Activated naive CD4-positive, alpha-beta T cell treated with anti-CD3 and anti-CD28 coated beads, Interleukin-2, amount 10 ng/mL, durations not matched to agents 7 days and 5 days (primary cell): Measurements from ENCODE around the gene CDCA3.

Experiments
- CTCF ChIA-PET: fragments of 350-600 bp; sonication (Branson Sonifier 250); formaldehyde crosslinking; loops from one replicate; lab custom pipeline; 2021; ENCODE audit warnings: antibody characterized with exemption; lab: Charles Lee
- DNase-seq: peaks from one replicate; pipeline ENCODE4 v3.0.0-alpha.2; 2020
- H3K27ac Mint-ChIP-seq: one replicate; pipeline ENCODE4 v1.8.0; 2021; ENCODE audit warnings: mild to moderate bottlenecking, moderate library complexity, mixed read lengths
- H3K27me3 Mint-ChIP-seq: one replicate; pipeline ENCODE4 v1.8.0; 2021; ENCODE audit warnings: mild to moderate bottlenecking, mixed read lengths
- H3K36me3 Mint-ChIP-seq: one replicate; pipeline ENCODE4 v1.8.0; 2021; ENCODE audit warnings: mixed read lengths
- H3K4me1 Mint-ChIP-seq: one replicate; pipeline ENCODE4 v1.8.0; 2021; ENCODE audit warnings: mixed read lengths
- H3K4me3 Mint-ChIP-seq: one replicate; pipeline ENCODE4 v1.8.0; 2021; ENCODE audit warnings: mild to moderate bottlenecking, moderate library complexity, mixed read lengths
- H3K9me3 Mint-ChIP-seq: one replicate; pipeline ENCODE4 v1.8.0; 2021; ENCODE audit warnings: mixed read lengths

Gene CDCA3

DNA sequence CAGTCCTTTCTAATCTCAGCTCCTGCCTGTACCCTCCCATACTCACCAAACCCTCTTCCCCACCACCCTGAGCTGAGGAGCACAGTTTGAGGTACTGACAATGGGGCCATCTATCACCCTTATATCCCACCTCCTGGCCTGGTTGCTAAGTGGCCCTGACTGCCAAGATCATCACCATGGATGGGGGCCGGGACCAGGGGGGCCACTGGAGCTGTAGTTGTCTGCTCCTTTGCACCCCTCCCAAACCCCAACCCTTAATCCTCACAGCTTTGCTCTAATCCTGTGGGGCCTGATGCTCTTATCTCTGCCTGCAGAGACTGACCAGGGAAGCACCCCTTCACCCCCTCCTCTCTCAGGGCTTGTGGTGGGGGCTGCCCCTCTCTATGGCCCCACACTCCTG lies 10.8 kb downstream of the CDCA3 start:
- Mint-ChIP-seq H3K9me3 (no peaks in the 10 kb centered on the region), H3K27ac (no peak overlapping the region), H3K4me3 (no peak overlapping the region), H3K27me3 (peaks cover 25% of the 10 kb centered on the region), H3K4me1 (peaks cover 4% of the 10 kb centered on the region), H3K36me3 (no peaks in the 10 kb centered on the region)
- no peak for DNase-seq
- CTCF ChIA-PET, result interaction anchor here (1.3 to 2.3 kb wide), 2 partner anchors 12 to 87 kb away, joined by 5 to 7 read pairs; partner anchors contain the start of genes MLF2 and P3H3

DNA sequence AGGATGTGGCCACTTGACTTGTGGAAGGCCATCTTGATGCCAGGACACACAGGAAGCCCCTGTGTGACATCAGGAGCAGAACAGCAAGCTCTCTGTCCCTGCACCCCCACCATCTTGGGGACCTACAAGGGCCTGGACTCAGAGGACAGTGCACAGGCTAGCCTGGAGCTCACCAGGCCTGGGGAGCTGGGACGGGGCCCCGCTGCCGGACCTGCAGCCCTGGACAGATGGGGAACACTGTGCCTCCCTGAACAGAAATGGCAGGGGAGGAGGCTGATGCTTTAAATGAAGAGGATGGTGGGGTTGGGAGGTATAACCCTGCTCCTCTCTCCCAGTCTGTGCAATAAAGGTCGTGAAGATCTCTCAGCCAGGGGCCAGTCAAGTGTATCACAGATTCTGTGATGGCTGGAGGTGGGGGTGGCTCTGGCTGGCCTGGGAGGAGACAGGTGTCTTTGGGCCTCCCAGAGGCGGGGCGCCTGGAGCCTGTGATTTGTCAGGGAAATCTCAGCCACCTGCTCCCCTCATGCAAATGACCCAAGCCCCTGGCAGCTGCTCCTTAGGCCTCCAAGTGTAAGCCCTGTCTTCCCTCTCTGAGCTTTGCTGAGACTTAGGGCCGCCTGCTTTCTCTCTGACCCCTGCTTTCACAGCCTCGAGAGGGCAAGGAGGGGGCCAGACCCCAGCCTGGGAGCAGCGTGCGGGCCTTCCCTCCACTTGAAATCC lies 11.4 kb downstream of the CDCA3 start:
- DNase-seq, result no peak
- CTCF ChIA-PET, result interaction anchor here (0.9 to 2.3 kb wide), 5 partner anchors 11 to 269 kb away, joined by 3 to 7 read pairs (median 4); partner anchors contain the start of genes MLF2 and P3H3
- H3K4me3 Mint-ChIP-seq, result no peak overlapping the region
- H3K36me3 Mint-ChIP-seq, result no peaks in the 10 kb centered on the region
- peaks cover 25% of the 10 kb centered on the region for H3K27me3 Mint-ChIP-seq
- H3K27ac Mint-ChIP-seq, result no peak overlapping the region
- no peaks in the 10 kb centered on the region for H3K9me3 Mint-ChIP-seq
- H3K4me1 Mint-ChIP-seq, result peaks cover 4% of the 10 kb centered on the region

DNA sequence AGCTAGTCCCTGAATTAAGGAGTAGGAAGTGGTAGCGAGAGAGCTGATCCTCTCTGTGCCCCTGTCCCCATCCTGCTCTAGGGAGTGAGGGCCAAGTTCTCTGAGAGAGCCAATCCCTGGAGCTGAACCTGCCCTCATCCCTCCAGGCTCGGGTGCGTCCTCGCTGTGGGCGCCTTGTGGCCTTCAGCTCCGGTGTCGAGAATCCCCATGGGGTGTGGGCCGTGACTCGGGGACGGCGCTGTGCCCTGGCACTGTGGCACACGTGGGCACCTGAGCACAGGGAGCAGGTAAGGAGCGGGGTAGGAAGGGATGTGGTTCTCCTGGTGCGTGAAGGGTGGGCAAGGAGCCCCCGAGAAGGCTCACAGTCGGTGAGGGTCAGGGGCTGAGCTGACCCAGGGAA lies 12.2 kb downstream of the CDCA3 start:
- CTCF ChIA-PET, result interaction anchor here (0.9 to 2.3 kb wide), 4 partner anchors 11 to 268 kb away, joined by 3 to 5 read pairs (median 4); partner anchors contain the start of gene MLF2
- no peaks in the 10 kb centered on the region for H3K36me3 Mint-ChIP-seq
- H3K4me1 Mint-ChIP-seq, result peaks cover 4% of the 10 kb centered on the region
- DNase-seq, result no peak
- H3K4me3 Mint-ChIP-seq, result no peak overlapping the region
- H3K9me3 Mint-ChIP-seq, result no peaks in the 10 kb centered on the region
- H3K27ac Mint-ChIP-seq, result no peak overlapping the region
- H3K27me3 Mint-ChIP-seq, result peaks cover 25% of the 10 kb centered on the region

DNA sequence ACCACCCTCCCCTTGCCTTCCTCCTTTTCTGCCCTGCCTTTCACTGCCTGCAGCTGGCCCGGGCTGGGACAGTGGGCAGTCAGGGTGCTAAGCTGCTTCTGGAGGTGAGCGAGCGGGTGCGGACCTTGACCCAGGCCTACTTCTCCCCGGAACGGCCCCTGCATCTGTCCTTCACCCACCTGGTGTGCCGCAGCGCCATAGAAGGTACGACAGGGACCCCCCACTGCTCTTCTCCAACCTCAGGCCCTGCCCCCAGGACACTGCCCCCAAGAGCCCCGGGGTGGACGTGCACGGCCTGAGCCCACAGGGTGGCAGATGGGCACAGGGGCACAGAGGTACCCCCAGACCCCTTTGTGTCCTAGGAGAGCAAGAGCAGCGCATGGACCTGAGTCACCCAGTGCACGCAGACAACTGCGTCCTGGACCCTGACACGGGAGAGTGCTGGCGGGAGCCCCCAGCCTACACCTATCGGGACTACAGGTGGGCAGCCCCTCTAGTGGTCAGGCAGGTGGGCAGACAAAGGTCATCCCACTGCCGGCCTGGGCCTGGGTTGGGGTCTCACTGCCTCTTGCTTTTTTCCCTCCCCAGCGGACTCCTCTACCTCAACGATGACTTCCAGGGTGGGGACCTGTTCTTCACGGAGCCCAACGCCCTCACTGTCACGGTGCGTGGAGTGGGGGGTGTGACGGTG lies 13.6 kb downstream of the CDCA3 start:
- no peak overlapping the region for H3K27ac Mint-ChIP-seq
- no peak overlapping the region for H3K4me3 Mint-ChIP-seq
- H3K36me3 Mint-ChIP-seq, result no peaks in the 10 kb centered on the region
- H3K9me3 Mint-ChIP-seq, result no peaks in the 10 kb centered on the region
- CTCF ChIA-PET, result interaction anchor here (1.5 to 4.4 kb wide), 4 partner anchors 6 to 13 kb away, joined by 4 to 38 read pairs (median 16); partner anchors contain the start of genes CDCA3, P3H3 and USP5
- H3K27me3 Mint-ChIP-seq, result peaks cover 24% of the 10 kb centered on the region
- peaks cover 4% of the 10 kb centered on the region for H3K4me1 Mint-ChIP-seq
- DNase-seq, result no peak

DNA sequence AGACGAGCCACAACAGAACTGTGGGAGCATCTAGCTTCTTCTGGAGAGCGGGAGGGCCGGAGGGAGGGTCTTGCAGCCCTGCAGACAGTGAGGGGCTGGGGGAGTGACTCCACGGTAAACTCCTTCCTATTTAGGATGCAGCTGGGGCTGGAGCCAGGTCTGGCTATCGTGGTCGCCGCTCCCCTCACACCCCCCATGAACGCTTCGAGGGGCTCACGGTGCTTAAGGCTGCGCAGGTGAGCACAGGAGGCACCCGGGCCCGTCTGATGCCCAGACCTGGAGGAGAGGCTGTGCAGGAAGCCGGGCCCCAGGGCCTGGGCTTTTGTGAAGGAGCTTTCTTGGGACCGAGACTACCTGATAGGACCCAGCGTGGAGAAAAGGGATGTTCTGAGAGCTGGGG lies 14.2 kb downstream of the CDCA3 start:
- DNase-seq, result no peak
- no peak overlapping the region for H3K27ac Mint-ChIP-seq
- H3K4me3 Mint-ChIP-seq, result no peak overlapping the region
- CTCF ChIA-PET, result interaction anchor here (1.4 to 4.4 kb wide), 5 partner anchors 7 to 83 kb away, joined by 4 to 38 read pairs (median 6); partner anchors contain the start of genes CDCA3, MLF2, P3H3 and USP5
- peaks cover 4% of the 10 kb centered on the region for H3K4me1 Mint-ChIP-seq
- H3K9me3 Mint-ChIP-seq, result no peaks in the 10 kb centered on the region
- H3K27me3 Mint-ChIP-seq, result peaks cover 29% of the 10 kb centered on the region
- H3K36me3 Mint-ChIP-seq, result no peaks in the 10 kb centered on the region

DNA sequence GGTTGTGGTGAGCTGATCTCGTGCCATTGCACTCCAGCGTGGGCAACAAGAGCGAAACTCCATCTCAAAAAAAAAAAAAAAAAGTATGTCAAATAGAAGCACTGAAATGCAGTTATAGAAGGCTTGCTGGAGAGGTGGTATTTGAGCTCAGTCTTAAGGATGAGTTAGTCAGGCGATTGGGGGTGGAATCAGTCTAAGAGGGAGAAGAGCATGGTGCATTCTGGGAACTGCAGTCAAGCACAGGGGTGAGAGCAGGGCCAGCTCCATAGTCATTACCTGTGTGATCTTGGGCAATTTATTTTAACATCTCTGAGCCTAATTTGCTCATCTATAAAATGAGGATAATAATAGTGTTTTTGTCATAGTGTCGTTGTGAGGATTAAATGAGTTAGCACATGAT lies 16.2 kb downstream of the CDCA3 start:
- no peak overlapping the region for H3K27ac Mint-ChIP-seq

DNA sequence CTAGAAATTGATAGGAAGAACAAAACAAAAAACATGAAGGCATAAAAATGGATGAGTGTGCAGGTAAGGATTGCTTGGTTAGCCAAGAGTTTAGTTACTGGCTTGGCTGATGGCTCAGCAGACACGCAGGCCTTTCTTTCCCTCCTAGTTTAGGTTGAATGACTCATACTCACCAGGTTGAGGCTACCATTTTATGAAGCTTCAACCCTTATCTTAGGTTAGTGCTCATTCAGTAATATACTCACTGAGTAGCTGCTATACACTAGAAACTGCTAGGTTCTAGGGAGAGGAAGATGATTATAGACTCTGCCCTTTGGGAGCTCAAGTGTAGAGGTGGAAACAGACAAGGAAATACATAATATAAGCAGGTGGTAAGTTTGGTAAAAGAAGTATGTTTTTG lies 16.8 kb downstream of the CDCA3 start:
- no peak for DNase-seq
- H3K36me3 Mint-ChIP-seq, result no peaks in the 10 kb centered on the region
- peaks cover 6% of the 10 kb centered on the region for H3K4me1 Mint-ChIP-seq
- no peak overlapping the region for H3K4me3 Mint-ChIP-seq
- CTCF ChIA-PET, result interaction anchor here (1.0 to 4.4 kb wide), 12 partner anchors 9 to 263 kb away, joined by 3 to 38 read pairs (median 6); partner anchors contain the start of genes CDCA3, MLF2, SPSB2 and USP5
- H3K27ac Mint-ChIP-seq, result no peak overlapping the region
- H3K9me3 Mint-ChIP-seq, result no peaks in the 10 kb centered on the region
- H3K27me3 Mint-ChIP-seq, result peaks cover 48% of the 10 kb centered on the region

More for the DNA sequence above, 16.2 kb downstream of the CDCA3 start:
- Mint-ChIP-seq H3K4me3 (no peak overlapping the region), H3K4me1 (peaks cover 4% of the 10 kb centered on the region), H3K27me3 (peaks cover 44% of the 10 kb centered on the region), H3K36me3 (no peaks in the 10 kb centered on the region), H3K9me3 (no peaks in the 10 kb centered on the region)
- no peak for DNase-seq
- CTCF ChIA-PET, result interaction anchor here (1.0 to 4.4 kb wide), 13 partner anchors 9 to 264 kb away, joined by 3 to 38 read pairs (median 5); partner anchors contain the start of genes CDCA3, MLF2, SPSB2 and USP5

DNA sequence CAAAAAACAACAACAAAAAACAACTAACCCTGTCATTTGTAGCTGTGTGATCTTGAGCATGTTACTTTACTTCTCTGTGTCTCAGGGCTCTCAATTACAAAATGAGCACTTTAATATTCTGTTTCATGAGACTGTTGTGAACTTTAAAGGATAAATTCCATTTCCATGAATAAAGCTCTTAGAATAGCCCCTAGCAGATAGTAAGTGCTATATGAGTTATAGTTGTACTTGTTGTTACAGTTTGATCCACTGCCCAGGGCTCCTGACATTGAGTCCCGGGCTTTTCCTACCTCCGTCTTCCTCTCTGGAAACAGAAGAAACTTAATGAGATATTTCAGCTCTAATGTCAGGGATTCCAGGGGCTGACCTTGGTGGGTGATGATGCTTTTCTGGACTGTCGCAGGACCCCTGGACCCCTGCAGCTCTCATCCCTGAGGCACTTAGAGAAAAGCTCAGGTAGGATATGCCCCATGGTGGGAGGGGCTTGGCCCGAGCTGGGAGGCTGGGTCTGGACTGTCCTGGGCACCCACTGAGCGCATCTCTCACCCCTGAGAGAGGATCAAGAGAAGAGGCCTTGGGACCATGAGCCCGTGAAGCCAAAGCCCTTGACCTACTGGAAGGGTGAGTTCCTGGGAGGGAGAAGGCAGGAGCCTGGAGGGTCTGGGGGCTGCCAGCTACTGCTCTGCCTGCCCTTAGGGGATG lies 17.7 kb downstream of the CDCA3 start:
- peaks cover 12% of the 10 kb centered on the region for H3K4me1 Mint-ChIP-seq
- no peak overlapping the region for H3K4me3 Mint-ChIP-seq
- no peak for DNase-seq
- H3K36me3 Mint-ChIP-seq, result no peaks in the 10 kb centered on the region
- H3K27me3 Mint-ChIP-seq, result peaks cover 50% of the 10 kb centered on the region
- H3K9me3 Mint-ChIP-seq, result no peaks in the 10 kb centered on the region
- no peak overlapping the region for H3K27ac Mint-ChIP-seq
- CTCF ChIA-PET, result interaction anchor here (1.7 to 4.4 kb wide), 6 partner anchors 10 to 212 kb away, joined by 5 to 30 read pairs (median 6); partner anchors contain the start of genes MLF2 and SPSB2

DNA sequence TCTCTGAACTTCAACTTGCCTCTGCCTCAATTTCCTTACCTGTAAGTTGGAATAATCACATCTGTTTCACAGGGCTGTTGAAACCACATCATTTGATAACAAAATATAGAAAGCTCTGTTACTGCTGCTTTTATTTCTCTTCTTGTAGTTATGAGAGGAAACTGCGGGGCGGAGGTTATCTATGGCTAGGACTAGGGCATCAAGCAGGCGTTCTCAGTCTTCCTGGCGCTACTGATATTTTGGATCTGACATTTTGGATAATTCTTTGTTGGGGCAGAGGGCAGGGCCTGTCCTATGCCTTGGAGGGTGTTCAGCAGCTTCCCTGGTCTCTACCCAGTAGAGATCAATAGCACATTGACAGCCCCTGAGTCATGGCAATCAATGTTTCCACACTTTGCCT lies 19.0 kb downstream of the CDCA3 start:
- H3K4me3 Mint-ChIP-seq, result no peak overlapping the region
- H3K4me1 Mint-ChIP-seq, result peaks cover 20% of the 10 kb centered on the region
- H3K27me3 Mint-ChIP-seq, result peaks cover 61% of the 10 kb centered on the region
- H3K36me3 Mint-ChIP-seq, result no peaks in the 10 kb centered on the region
- no peak overlapping the region for H3K27ac Mint-ChIP-seq
- CTCF ChIA-PET, result interaction anchor here (1.0 to 1.9 kb wide), 2 partner anchors 40 to 79 kb away, joined by 3 to 5 read pairs; partner anchors contain the start of gene MLF2
- H3K9me3 Mint-ChIP-seq, result no peaks in the 10 kb centered on the region
- DNase-seq, result no peak

DNA sequence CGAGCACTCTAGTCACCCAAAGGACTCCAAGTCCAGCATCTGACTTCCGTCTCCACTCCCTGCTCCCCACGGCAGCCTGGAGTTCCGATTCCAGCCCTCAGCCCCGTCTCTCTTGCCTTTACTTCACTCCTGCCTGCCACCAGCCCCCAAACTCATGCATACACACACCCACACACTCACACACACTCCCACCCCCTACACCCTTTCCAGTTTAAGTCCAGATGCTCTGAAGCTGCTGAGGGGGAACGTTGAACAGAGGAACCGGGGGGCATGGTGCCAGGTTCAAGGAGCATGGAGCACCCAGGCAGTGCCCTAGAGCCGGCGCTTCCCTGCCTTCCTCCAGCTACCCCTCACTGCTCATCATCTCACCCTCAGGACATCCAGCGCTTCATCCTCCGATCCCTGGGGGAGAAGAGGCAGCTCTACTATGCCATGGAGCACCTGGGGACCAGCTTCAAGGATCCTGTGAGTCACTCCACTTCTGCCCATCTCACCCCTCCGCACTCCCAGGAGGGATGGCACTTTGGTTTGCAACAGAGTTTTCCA lies 19.6 kb downstream of the CDCA3 start:
- peaks cover 21% of the 10 kb centered on the region for H3K4me1 Mint-ChIP-seq
- no peaks in the 10 kb centered on the region for H3K36me3 Mint-ChIP-seq
- no peak overlapping the region for H3K27ac Mint-ChIP-seq
- no peak for DNase-seq
- peaks cover 64% of the 10 kb centered on the region for H3K27me3 Mint-ChIP-seq
- CTCF ChIA-PET, result interaction anchor here (0.6 to 1.9 kb wide), 4 partner anchors 15 to 78 kb away, joined by 3 to 5 read pairs (median 3); partner anchors contain the start of gene MLF2
- H3K9me3 Mint-ChIP-seq, result no peaks in the 10 kb centered on the region
- no peak overlapping the region for H3K4me3 Mint-ChIP-seq

DNA sequence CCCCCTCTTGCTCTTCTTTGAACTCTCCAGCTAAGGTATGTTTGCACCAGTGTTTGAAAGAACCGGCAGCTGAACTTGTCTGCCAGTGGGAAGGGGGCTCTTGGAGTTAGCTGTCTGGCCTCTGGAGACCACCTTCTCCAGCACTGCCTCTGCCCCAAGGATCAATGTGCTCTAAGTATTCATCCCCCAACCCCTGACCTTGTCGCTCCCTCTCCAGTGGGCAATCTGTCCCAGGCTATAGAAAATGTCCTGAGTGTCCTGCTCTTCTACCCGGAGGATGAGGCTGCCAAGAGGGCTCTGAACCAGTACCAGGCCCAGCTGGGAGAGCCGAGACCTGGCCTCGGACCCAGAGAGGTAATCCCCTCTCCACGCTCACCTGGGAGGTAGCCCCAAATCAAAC lies 20.1 kb downstream of the CDCA3 start:
- Mint-ChIP-seq H3K36me3 (no peaks in the 10 kb centered on the region), H3K9me3 (no peaks in the 10 kb centered on the region), H3K4me1 (peaks cover 21% of the 10 kb centered on the region), H3K27me3 (peaks cover 70% of the 10 kb centered on the region), H3K27ac (no peak overlapping the region), H3K4me3 (no peak overlapping the region)
- CTCF ChIA-PET, result interaction anchor here (0.6 to 1.1 kb wide), 4 partner anchors 15 to 54 kb away, joined by 3 read pairs; no protein-coding TSS in a partner anchor
- no peak for DNase-seq

DNA sequence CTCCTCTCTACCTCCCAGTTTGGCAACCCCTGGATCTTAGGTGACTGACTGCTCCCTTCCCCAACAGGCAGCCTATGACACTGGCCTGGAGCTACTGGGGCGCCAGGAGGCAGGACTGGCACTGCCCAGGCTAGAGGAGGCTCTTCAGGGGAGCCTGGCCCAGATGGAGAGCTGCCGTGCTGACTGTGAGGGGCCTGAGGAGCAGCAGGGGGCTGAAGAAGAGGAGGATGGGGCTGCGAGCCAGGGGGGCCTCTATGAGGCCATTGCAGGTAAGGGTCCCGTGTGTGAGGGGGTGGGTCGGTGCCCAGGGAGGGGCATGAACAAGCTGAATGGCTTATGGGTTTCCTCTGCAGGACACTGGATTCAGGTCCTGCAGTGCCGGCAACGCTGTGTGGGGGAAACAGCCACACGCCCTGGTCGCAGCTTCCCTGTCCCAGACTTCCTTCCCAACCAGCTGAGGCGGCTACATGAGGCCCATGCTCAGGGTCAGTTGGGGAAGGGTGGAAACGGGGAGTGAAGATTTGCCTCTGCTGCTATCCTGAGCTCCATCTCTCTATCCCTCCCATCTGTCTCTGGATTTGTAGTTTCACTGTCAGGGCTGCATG lies 20.7 kb downstream of the CDCA3 start:
- H3K4me1 Mint-ChIP-seq, result peaks cover 23% of the 10 kb centered on the region
- H3K27me3 Mint-ChIP-seq, result peaks cover 76% of the 10 kb centered on the region
- no peaks in the 10 kb centered on the region for H3K9me3 Mint-ChIP-seq
- DNase-seq, result no peak
- CTCF ChIA-PET, result interaction anchor here (0.8 to 1.4 kb wide), 4 partner anchors 39 to 76 kb away, joined by 3 to 5 read pairs (median 3); no protein-coding TSS in a partner anchor
- no peak overlapping the region for H3K27ac Mint-ChIP-seq
- no peak overlapping the region for H3K4me3 Mint-ChIP-seq
- H3K36me3 Mint-ChIP-seq, result no peaks in the 10 kb centered on the region
